K562 (cell line): ENCODE data around the gene CHRNA9. TPM values are rescaled to one million over a fixed set of nuclear protein-coding genes. Genes with fewer than 3 reads are reported as not detected.

Experiments
- SMAD2 ChIP-seq: fragments of 150-350 bp; IDR thresholded peaks from 2 replicates; pipeline ENCODE4 v1.6.1; 2014; ENCODE audit warnings: low read depth, mild to moderate bottlenecking, low read length
- SNRNP70 ChIP-seq: fragments of 200-400 bp; formaldehyde crosslinking; optimal IDR thresholded peaks from 2 replicates; pipeline ENCODE3; 2017; ENCODE audit warnings: low read depth, low read length
- polyA plus RNA-seq, 8 experiments: library from polyadenylated mRNA; depleted of rRNA in 4 of 8; stranded (reverse) in 5 of 8; unstranded in 3 of 8; fragments of >200 nt; fragmentation: Nextera tagmentation in 2 of 8; fragmentation: Illumina TruSeq in 1 of 8; extraction: Ambion mirVana in 2 of 8; extraction: Trizol in 1 of 8; gene quantifications; 2 replicates each; pipeline versions ENCODE4 v1.2.1 to v1.2.3, GENCODE V29; 2011 to 2014; ENCODE audit warnings: inconsistent platforms in 1 of 8, missing spikeins in 1 of 8
- total RNA-seq, 7 experiments: library from RNA; depleted of rRNA in 6 of 7; stranded (reverse); fragments of >200 nt in 6 of 7; fragmentation: Illumina TruSeq in 2 of 7; extraction: Trizol in 2 of 7; gene quantifications; 2 replicates each; pipeline versions ENCODE4 v1.2.1 to v1.2.3, GENCODE V29; 2011 to 2021; ENCODE audit warnings: low replicate concordance in 1 of 7
- TF ChIP-seq, protein P1 (sequence below): fragments of 250-450 bp; sonication (Bioruptor Pico); IDR thresholded peaks from 2 replicates; pipeline ENCODE4 v1.4.0; 2020
- TF ChIP-seq, protein P2 (sequence below): IDR thresholded peaks from 2 replicates; pipeline ENCODE4 v1.6.1; 2011; ENCODE audit not compliant: insufficient read length; ENCODE audit errors: extremely low read depth

CHRNA9 gene
- total and polyA plus RNA-seq, 9 of the 15 experiments (the other 6 are each of a cell fraction or from before 2014, with no cell fraction given) = not detected

DNA sequence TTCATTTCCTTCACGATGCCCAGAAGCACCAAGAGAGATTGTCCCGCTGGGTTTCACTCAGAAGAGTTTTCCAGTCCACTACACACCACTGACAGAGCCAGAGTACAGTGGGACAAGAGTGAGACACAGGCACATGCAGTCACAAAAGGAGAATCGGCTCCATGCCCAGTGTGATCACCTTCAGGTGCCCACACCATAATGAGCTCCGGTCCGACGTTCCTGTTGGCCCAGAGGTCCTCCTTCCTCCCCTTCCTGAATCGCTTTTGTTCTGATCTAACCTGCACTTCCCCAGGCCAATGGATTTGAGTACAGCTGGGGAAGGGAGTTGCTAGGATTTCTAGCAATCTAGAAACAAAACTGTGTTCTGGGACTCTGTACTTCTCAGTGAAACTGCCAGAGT, 4.6 kb upstream of the CHRNA9 start (continued):
- TF ChIP-seq, protein P1, sequence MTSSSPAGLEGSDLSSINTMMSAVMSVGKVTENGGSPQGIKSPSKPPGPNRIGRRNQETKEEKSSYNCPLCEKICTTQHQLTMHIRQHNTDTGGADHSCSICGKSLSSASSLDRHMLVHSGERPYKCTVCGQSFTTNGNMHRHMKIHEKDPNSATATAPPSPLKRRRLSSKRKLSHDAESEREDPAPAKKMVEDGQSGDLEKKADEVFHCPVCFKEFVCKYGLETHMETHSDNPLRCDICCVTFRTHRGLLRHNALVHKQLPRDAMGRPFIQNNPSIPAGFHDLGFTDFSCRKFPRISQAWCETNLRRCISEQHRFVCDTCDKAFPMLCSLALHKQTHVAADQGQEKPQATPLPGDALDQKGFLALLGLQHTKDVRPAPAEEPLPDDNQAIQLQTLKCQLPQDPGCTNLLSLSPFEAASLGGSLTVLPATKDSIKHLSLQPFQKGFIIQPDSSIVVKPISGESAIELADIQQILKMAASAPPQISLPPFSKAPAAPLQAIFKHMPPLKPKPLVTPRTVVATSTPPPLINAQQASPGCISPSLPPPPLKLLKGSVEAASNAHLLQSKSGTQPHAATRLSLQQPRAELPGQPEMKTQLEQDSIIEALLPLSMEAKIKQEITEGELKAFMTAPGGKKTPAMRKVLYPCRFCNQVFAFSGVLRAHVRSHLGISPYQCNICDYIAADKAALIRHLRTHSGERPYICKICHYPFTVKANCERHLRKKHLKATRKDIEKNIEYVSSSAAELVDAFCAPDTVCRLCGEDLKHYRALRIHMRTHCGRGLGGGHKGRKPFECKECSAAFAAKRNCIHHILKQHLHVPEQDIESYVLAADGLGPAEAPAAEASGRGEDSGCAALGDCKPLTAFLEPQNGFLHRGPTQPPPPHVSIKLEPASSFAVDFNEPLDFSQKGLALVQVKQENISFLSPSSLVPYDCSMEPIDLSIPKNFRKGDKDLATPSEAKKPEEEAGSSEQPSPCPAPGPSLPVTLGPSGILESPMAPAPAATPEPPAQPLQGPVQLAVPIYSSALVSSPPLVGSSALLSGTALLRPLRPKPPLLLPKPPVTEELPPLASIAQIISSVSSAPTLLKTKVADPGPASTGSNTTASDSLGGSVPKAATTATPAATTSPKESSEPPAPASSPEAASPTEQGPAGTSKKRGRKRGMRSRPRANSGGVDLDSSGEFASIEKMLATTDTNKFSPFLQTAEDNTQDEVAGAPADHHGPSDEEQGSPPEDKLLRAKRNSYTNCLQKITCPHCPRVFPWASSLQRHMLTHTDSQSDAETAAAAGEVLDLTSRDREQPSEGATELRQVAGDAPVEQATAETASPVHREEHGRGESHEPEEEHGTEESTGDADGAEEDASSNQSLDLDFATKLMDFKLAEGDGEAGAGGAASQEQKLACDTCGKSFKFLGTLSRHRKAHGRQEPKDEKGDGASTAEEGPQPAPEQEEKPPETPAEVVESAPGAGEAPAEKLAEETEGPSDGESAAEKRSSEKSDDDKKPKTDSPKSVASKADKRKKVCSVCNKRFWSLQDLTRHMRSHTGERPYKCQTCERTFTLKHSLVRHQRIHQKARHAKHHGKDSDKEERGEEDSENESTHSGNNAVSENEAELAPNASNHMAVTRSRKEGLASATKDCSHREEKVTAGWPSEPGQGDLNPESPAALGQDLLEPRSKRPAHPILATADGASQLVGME = no peak
- TF ChIP-seq, protein P2, sequence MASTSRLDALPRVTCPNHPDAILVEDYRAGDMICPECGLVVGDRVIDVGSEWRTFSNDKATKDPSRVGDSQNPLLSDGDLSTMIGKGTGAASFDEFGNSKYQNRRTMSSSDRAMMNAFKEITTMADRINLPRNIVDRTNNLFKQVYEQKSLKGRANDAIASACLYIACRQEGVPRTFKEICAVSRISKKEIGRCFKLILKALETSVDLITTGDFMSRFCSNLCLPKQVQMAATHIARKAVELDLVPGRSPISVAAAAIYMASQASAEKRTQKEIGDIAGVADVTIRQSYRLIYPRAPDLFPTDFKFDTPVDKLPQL = no peak
- TF ChIP-seq SNRNP70 = no peak
- TF ChIP-seq SMAD2 = no peak
- TF ChIP-seq, all 486 proteins: peak for 0
